HG03103 (cell line): Measurements from ENCODE around the gene OXGR1.
"Not testable (repeated sequence)": the region's sequence is repeated elsewhere in the genome, so short reads cannot be mapped to it uniquely, and the experiment has no call there.

Experiments
- ATAC-seq: cut with Tn5 transposase; IDR thresholded peaks from one replicate; pipeline ENCODE4 v1.9.1; 2021; ENCODE audit warnings: low read depth; ENCODE audit not compliant: unreplicated experiment

OXGR1 gene

DNA sequence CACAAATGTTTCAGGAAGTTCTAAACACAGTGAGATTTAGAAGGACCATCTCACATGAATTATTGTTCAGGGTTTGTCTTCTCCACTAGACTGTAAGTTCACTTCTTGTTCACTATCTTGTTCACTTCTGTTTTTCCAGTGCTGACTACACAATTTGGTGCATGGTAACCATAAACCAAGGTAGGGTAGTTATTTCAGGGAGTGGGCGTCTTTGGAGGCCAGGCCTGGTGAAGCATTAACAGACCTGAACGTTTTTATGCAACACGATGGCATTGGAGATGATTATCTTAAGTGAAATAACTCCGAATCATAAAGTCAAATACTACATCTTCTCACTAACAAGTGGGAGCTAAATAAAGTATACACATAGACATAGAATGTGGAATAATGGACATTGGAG is 14.4 kb upstream of the OXGR1 start:
- no peak for ATAC-seq

DNA sequence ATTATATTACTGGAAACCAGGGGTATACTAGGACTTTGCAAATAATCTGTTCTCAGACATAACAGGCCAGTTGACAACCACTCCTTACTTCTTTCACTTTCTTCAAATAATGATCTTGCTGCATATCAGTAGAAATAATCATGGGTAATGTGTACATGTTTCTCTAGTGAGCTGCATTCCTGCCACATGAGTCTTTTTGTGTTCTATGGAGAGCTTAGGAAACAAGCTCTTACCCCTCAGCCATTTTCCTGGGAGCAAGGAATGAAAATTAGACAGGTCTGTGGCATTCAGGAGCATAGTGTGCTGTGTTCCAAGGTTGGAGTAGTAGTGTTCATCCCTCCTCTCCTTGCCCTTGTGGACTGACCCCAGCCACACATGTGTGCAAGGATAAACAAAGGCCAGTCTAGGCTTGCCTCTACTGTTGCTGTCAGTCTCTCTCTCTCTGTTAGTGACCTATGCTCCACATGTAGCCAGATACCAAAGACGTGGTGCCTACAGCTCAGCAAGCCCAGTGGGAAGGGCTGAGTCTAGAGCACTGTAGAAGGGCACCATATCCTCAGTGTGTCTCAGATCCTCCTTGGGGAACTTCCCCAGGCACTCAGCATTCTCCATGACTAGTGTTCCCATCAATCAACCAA is 11.5 kb upstream of the OXGR1 start:
- no peak for ATAC-seq

DNA sequence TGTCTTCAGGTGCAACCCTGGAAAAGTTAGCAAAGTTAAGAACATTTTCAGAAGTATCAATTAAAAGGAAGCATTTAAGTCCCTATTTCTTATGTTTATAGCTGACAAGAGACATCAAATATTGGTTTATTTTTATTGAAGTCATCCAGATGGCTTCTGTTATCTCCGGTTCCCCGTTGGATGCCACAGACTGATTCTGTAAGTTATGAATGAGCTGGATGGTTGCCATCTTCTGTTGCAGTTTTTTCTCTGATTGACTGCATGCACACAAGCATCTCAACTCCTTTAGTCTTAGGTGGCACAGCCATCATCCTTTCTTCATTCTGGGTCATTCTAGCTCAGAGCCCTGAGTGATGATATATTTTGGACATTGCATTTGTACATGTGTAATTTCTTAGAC is 10.6 kb upstream of the OXGR1 start:
- no peak for ATAC-seq

GRCh38 chr13:97004096-97004876 is 10.0 kb upstream of the OXGR1 start:
- no peak for ATAC-seq

GRCh38 chr13:97003071-97003470 is 8.8 kb upstream of the OXGR1 start:
- ATAC-seq, result no peak

DNA sequence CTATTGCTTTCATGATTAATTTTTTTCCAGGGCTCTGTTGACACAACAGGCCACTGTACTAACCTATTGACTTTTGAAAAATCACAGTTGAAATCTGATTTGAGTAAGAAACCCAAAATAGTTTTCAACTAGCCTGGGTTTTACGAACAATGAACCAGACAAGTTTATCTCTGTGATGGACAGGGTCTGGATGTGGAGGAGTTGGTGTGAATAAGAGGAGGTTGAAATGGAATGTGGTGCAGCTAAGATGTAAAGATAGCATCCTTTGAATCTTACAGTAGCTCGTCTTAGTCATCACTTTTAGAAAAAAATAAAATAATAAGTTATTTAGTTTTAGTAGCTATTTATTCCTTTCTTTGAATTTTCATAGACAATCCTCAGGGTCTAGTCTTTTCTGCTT is 8.3 kb upstream of the OXGR1 start:
- ATAC-seq, result no peak

GRCh38 chr13:97001636-97002035 is 7.4 kb upstream of the OXGR1 start:
- no peak for ATAC-seq

DNA sequence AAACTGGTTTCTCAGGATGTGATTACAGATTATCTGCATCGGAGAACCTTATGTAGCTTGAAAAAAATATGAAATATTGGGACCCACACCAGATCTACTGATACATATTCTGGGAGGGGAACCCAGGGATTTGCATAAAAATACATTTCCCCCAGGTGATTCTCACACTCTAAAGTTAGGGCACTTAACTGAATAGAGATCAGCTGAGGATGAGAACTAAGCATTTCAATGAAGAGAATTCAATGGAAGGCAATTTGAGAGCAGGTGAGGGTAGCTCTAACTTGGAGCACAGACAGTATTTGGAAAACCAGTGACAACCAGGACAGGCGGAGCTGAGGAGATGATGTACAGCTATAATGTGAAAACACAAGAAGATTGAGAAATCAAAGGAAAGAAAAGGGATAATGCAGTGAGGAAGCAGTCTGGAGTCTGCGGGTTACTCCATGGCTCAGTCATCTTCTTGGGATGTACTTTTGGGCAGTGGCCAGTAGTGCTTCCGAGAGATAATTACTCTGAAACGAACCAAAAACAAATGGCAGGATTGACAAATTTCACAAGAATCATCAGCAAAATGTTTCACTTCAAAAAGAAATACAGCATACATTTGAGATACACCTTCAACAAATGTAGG is 6.1 kb upstream of the OXGR1 start:
- ATAC-seq, result no peak

GRCh38 chr13:96999091-96999490 is 4.8 kb upstream of the OXGR1 start:
- ATAC-seq, result no peak

GRCh38 chr13:96998051-96998450 is 3.8 kb upstream of the OXGR1 start:
- no peak for ATAC-seq

GRCh38 chr13:96996886-96997285 is 2.6 kb upstream of the OXGR1 start:
- ATAC-seq, result no peak

DNA sequence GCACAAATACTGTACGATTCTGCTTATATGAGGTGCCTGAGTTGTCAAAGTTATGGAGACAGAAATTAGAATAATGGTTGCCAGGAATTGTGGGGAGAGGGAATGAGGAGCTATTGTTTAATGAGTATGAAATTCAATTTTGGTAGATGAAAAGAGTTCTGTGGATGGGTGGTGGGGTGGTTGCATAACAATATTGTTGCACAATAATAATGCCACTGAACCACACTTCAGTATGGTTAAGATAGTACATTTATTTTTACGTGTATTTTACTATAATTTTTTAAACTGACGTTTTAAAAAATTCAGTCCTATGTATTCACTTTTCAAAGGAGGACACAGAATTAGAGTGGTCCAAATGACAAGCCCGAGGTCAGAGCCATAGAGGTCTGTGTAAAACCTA is 1.8 kb upstream of the OXGR1 start:
- no peak for ATAC-seq

DNA sequence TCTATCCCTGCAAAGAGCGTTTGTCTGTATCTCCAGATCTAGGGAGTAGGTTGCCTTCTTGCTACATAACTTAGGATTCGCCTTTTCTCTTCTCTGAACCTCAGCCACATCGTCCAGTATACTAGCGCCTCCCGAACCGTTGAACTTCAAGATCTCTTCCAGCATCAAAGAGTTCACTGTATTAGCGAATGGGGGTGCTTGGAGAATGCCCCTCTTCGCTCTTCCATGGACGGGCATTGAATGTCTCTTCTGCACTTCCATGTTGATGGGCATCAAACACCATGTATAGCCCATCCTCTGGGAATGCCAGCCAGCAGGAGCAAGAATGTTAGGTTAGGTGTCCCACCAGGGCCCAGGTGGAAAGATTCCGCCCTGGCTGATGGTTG is 575 bp upstream of the OXGR1 start:
- ATAC-seq, result no peak

GRCh38 chr13:96993634-96994016 is 651 bp downstream of the OXGR1 start:
- ATAC-seq, result no peak

GRCh38 chr13:96992633-96993032 is 1.6 kb downstream of the OXGR1 start:
- ATAC-seq, result no peak

DNA sequence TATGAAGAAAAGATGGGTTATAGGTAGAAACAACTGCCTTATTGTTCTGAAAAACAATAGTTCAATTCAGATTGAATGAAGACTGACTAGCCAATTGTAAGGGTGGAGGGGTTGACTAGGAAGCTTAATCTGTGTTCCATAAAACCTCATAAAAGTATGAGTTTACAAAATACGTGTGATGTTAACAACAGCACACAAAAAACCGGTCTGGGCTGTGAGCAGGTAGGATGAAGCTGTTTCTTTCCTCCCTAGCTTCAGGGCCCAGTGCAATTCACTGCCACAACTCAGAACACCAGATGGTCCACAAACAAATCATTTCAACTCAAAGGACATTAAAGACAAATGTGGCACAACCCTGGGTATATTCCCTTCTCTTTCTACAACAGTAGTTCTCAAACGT is 3.2 kb downstream of the OXGR1 start:
- ATAC-seq, result no peak

- ATAC-seq, result no peak
Observed at GRCh38 chr13:96988441-96988840, 5.8 kb downstream of the OXGR1 start.

DNA sequence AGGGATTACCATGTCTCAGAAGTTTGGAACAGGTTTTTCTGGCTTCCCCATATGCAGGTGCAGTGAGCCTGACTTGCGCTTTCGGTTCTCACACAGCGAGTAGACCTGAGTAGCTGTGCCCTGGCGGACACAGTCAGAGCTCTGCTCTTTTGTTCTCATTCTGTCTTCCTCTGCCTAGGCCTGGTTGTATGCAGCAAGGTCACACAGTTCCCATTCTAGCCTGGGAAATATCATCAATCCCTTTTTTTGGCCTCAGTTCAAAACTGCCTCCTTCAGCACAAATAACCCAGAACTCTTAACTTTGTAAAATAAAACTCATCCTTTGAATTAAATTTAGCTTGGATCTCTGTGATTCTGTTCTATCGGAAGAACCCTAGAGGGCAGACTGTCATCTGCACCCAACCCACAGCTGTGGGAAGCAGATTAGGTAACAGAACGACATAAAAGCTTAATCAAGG is 10.2 kb downstream of the OXGR1 start:
- ATAC-seq, result peak; percentile 99

DNA sequence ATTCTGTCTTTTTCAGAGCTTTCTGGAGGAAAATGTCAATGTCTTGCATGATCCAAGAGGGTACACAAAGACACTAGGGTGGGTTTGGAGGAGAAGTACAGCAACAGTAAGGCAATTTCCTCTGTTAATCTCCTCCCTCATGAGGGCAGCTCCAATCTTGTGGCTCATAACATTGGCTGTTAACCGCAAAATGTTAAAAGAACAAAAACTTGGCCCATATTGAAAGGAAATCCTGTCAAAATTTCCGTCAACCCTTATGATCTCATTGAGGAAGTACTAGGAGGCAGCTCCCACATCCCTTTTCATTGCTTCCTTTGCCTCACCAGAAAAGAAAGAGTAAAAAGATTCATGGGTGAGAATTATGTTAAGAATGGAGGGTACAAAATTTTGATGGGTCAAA is 11.6 kb downstream of the OXGR1 start:
- ATAC-seq, result no peak

GRCh38 chr13:96979861-96980260 is 14.4 kb downstream of the OXGR1 start:
- not testable (repeated sequence) for ATAC-seq

- ATAC-seq, result no peak
Observed at GRCh38 chr13:96968027-96968426, 26.2 kb downstream of the OXGR1 start.

GRCh38 chr13:96967248-96967745 is 27.0 kb downstream of the OXGR1 start:
- ATAC-seq, result no peak
